Esophagus (tissue), 2 donors: ENCODE data around the gene BTLA. TPM values are rescaled to one million over a fixed set of nuclear protein-coding genes. Genes with fewer than 3 reads are reported as not detected.
"Not testable (repeated sequence)": the region's sequence is repeated elsewhere in the genome, so short reads cannot be mapped to it uniquely, and the experiment has no call there.

ENCODE experiments used
- H3K27ac ChIP-seq, 2 donors: one replicate each; pipeline ENCODE4 v1.5.1; 2013; ENCODE audit warnings: low read depth in 2 of 2, mild to moderate bottlenecking in 2 of 2, inconsistent platforms in 1 of 2, low read length in 1 of 2, moderate library complexity in 1 of 2
- H3K27me3 ChIP-seq, 2 donors: one replicate each; pipeline ENCODE4 v1.6.1; 2013; ENCODE audit warnings: low read length in 2 of 2, control low read depth in 1 of 2, mild to moderate bottlenecking in 1 of 2; ENCODE audit not compliant: insufficient read depth in 2 of 2, control insufficient read depth in 1 of 2
- H3K36me3 ChIP-seq, 2 donors: one replicate each; pipeline ENCODE4 v1.6.1; 2013; ENCODE audit warnings: low read length in 1 of 2; ENCODE audit not compliant: control insufficient read depth in 2 of 2, insufficient read depth in 2 of 2
- H3K4me1 ChIP-seq, 2 donors: one replicate each; pipeline ENCODE4 v1.6.1; 2013; ENCODE audit warnings: low read length in 1 of 2; ENCODE audit not compliant: control insufficient read depth in 2 of 2, insufficient read depth in 2 of 2
- H3K4me3 ChIP-seq, 2 donors: one replicate each; pipeline ENCODE4 v1.5.1; 2013; ENCODE audit warnings: low read length in 2 of 2, mild to moderate bottlenecking in 2 of 2, low read depth in 1 of 2, moderate library complexity in 1 of 2
- H3K9me3 ChIP-seq, 2 donors: one replicate each; pipeline ENCODE4 v1.6.1; 2013; ENCODE audit warnings: mild to moderate bottlenecking in 2 of 2, low read depth in 1 of 2, low read length in 1 of 2, moderate library complexity in 1 of 2; ENCODE audit not compliant: control insufficient read depth in 2 of 2, insufficient read depth in 1 of 2
- WGBS, 2 donors: extraction: QIAGEN DNeasy Blood & Tissue Kit; methylation state at CpG; one replicate each; pipeline ENCODE4 v1.1.7; 2013; 5-methylcytosine and 5-hydroxymethylcytosine counted together
- polyA plus RNA-seq, 2 donors: library from polyadenylated mRNA; stranded (reverse); fragments of 200-250 nt; gene quantifications; one replicate each; pipeline ENCODE4 v1.2.3, GENCODE V29; 2013
- donor health status: healthy with polysubstance abuse.
- donor health status: Bipolar disorder and iron deficiency.

Gene BTLA
- polyA plus RNA-seq, 2 donors, result 0.07 to 0.22 TPM

DNA sequence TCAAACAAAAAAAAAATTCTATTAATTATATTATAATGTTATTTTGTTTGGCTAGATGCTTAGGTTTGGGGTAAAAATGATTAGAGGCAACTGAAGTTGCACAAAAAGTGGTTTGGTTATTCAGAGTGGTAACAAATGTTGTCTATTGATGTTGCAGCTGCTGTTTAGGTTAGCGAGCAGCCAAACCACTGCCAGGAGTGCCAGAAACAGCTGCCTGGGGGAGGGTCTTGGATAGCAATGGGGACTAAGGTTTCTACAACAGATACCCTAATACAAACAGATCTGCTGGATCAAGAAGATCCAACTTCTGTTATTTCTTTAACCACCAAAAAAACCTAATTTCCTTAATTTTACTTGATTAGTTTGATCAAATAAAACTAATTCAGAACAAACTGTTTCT, 26.6 kb downstream of the BTLA start:
- no peaks in the 10 kb centered on the region for H3K36me3 ChIP-seq
- WGBS, 2 donors, result 79 to 82% methylated on average over 1 of the region's 1 CpG

DNA sequence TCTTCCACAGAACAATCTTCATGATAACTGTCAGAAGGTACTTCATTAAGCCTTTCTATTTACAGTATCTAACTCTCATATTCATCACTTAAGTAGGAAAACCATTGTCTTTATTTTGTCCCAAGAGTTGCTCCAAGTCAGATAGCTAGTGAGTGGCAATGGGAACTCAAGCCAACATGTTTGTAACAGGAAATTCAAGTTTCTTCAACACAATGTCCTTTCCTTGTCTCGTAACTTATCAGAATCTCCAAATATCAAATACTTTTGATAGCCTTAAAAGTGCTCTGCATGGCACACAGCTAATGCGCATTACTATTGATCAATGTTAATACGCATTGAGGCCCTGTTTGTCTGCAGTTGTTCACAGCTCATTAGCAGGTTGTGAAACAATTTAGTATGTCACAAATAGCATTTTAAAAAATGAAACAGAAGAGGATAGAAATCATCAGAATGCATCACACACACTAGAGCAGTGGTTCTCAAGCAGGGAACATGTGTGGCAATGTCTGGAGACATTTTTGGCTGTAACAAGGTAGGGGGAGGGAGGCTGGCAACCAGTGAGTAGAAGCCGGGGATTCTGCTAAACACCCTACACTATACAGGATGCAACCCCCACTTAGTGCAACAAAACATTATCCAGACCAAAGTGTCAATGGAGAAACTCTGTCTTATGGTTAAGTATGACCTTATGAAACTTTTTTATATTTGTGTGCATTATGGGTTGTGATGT, 27.5 kb downstream of the BTLA start:
- no peaks in the 10 kb centered on the region for H3K4me1 ChIP-seq
- no peak overlapping the region for H3K27ac ChIP-seq
- no peak overlapping the region for H3K4me3 ChIP-seq
- H3K9me3 ChIP-seq, result no peaks in the 10 kb centered on the region
- WGBS, 2 donors, result 76 to 82% methylated on average over 4 of the region's 4 CpGs
- H3K27me3 ChIP-seq, result no peaks in the 10 kb centered on the region
- no peaks in the 10 kb centered on the region for H3K36me3 ChIP-seq

More for the DNA sequence above, 26.6 kb downstream of the BTLA start:
- H3K27me3 ChIP-seq, result no peaks in the 10 kb centered on the region
- H3K9me3 ChIP-seq, result no peaks in the 10 kb centered on the region
- H3K4me3 ChIP-seq, result no peak overlapping the region
- no peak overlapping the region for H3K27ac ChIP-seq
- H3K4me1 ChIP-seq, result no peaks in the 10 kb centered on the region

DNA sequence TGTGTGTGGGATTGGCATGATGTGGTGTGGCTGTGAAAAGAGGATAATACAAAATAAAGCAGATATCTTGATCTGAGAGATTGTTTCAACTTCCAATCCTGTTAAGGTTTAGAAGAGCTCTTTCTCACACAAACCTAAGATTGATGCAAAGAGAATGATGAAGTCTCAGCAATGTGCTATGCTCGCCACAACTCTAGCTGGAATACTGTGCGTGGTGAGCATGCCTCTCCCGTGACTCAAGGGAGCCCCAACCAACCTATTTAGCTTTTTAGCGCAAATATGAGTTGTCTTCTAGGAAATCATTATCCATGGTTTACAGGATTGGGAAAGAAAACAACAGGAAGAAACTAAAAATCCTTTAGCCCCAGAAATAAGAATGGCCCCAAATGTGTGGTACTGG, 28.5 kb downstream of the BTLA start:
- H3K36me3 ChIP-seq, result no peaks in the 10 kb centered on the region
- H3K9me3 ChIP-seq, result no peaks in the 10 kb centered on the region
- H3K4me3 ChIP-seq, result no peak overlapping the region
- H3K4me1 ChIP-seq, result no peaks in the 10 kb centered on the region
- no peak overlapping the region for H3K27ac ChIP-seq
- WGBS, 2 donors, result 90 to 94% methylated on average over 4 of the region's 4 CpGs
- no peaks in the 10 kb centered on the region for H3K27me3 ChIP-seq

DNA sequence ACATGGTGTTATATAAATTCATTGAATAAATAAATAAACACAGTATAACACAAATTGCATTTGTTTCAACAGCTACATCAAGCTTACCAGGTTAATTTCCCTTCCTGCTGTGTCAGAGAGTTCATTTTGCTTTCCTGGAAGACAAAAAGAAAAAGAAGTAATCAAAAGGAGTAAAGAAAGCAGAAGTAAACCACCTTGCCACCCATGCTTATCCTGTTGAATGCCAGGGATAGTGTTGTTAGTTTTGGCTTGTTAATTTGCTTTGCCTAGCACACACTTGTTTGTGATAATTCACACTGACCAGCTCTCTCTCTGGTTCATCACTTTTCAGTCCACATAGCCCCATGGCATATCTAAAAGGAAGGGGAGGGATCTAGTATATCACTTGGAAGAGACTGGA, 29.6 kb downstream of the BTLA start:
- H3K27ac ChIP-seq, result no peak overlapping the region
- H3K36me3 ChIP-seq, result no peaks in the 10 kb centered on the region
- no peaks in the 10 kb centered on the region for H3K27me3 ChIP-seq
- H3K4me3 ChIP-seq, result no peak overlapping the region
- no peaks in the 10 kb centered on the region for H3K4me1 ChIP-seq
- H3K9me3 ChIP-seq, result no peaks in the 10 kb centered on the region

DNA sequence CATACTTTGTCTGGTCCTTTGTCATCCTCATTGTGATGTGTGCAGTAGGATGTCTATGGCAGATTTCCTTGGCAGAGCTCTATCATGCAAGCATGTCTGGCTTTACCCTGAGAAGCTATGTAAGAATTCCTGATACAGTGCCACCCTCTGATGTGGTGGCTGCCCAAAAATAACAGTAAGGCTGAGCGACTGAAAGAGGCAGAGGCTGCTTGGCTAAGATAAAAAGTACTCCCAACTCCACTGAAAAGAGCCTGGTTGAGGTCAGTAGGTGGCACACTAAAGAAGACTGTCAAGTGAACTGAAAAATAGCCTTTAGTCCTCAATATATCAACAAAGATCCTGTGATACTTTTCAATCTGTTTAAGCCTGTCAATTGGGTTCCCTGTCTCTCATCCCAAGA, 31.7 kb downstream of the BTLA start:
- Histone ChIP-seq H3K36me3 (no peaks in the 10 kb centered on the region), H3K4me3 (no peak overlapping the region), H3K9me3 (no peaks in the 10 kb centered on the region), H3K4me1 (no peaks in the 10 kb centered on the region), H3K27me3 (no peaks in the 10 kb centered on the region), H3K27ac (no peak overlapping the region)
- WGBS, 2 donors, result 41 to 67% methylated on average over 1 of the region's 1 CpG

DNA sequence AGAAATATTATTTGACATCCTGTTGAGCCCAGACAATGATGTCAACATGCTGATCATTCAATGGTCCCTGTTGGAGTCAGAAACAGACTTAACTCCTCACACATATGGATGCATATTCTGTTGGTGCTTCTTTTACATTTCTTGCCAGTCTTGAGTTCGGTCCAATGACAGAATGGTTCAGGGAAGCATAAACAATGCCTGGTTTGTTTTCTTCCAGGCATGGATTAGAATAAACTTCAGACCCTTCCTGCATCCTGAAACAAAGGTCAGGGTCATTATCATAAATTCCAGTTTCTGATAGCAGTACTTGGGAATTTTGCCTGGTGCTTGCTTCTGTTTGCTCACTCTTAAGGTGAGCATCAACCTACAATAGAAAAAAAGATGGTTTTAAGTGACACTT, 33.3 kb downstream of the BTLA start:
- WGBS, 2 donors, result 0% methylated on average over 1 of the region's 1 CpG
- H3K27ac ChIP-seq, result no peak overlapping the region
- H3K36me3 ChIP-seq, result no peaks in the 10 kb centered on the region

DNA sequence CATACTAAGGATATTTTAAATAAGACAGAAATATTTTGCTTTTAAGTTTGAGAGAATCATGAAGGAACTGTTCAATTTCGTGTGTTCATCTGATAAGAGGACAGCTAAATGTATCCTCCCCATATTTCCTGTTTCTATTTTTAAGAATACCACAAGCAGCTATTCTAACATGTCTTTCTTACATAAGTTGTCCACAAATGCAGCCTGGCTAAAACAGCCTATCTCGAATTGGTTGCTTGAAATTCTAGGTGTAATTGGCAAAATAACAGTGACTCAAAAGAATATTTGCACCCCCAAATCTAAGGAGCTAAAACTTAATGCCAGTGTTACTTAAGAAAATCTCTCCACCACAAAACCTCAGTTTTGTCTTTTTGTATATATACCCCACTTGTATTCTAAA, 35.0 kb downstream of the BTLA start:
- H3K27ac ChIP-seq, result no peak overlapping the region
- no peaks in the 10 kb centered on the region for H3K36me3 ChIP-seq
- no peaks in the 10 kb centered on the region for H3K27me3 ChIP-seq
- 39 to 47% methylated on average over 2 of the region's 2 CpGs for WGBS, 2 donors
- no peaks in the 10 kb centered on the region for H3K9me3 ChIP-seq
- no peak overlapping the region for H3K4me3 ChIP-seq
- no peaks in the 10 kb centered on the region for H3K4me1 ChIP-seq

More for the DNA sequence above, 33.3 kb downstream of the BTLA start:
- H3K4me3 ChIP-seq, result no peak overlapping the region
- H3K9me3 ChIP-seq, result no peaks in the 10 kb centered on the region
- no peaks in the 10 kb centered on the region for H3K4me1 ChIP-seq
- no peaks in the 10 kb centered on the region for H3K27me3 ChIP-seq

DNA sequence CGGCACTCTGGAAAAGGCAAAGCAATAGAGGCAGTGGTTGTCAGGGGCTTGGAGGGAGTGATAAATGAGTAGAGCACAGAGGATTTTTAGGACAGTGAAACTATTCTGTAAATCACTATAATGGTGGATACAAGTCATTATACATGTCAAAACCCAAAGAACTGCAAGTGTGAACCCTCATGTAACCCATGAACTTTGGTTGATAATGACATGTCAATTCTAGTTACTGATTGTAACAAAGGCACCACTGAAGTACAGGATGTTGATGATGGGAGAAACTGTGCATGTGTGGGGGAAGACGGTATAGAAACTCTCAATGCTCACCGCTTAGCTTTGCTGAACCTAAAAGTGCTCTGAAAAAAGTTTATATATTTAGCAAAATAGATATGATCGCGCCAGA, 36.0 kb downstream of the BTLA start:
- no peaks in the 10 kb centered on the region for H3K4me1 ChIP-seq
- 83 to 85% methylated on average over 5 of the region's 5 CpGs for WGBS, 2 donors
- no peaks in the 10 kb centered on the region for H3K27me3 ChIP-seq
- no peak overlapping the region for H3K4me3 ChIP-seq
- H3K36me3 ChIP-seq, result no peaks in the 10 kb centered on the region
- H3K27ac ChIP-seq, result no peak overlapping the region
- H3K9me3 ChIP-seq, result no peaks in the 10 kb centered on the region

DNA sequence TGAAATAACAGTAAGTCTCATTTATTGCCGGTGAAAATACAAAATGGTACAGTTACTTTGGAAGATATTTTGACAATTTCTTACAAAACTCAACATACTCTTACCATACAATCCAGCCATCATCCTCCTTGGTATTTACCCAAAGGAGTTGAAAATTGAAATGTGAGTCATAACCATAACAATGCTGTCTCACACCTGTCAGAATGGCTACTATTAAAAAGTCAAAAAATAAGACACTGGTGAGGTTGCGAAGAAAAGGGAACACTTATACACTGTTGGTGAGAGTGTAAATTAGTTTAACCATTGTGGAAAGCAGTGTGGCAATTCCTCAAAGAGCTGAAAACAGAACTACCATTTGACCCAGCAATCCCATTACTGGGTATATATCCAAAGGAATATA, 37.5 kb downstream of the BTLA start:
- WGBS, 2 donors, result 96% methylated on average over 2 of the region's 2 CpGs
- not testable (repeated sequence) for H3K27ac ChIP-seq, H3K36me3 ChIP-seq, H3K4me1 ChIP-seq, H3K27me3 ChIP-seq, H3K4me3 ChIP-seq, H3K9me3 ChIP-seq

DNA sequence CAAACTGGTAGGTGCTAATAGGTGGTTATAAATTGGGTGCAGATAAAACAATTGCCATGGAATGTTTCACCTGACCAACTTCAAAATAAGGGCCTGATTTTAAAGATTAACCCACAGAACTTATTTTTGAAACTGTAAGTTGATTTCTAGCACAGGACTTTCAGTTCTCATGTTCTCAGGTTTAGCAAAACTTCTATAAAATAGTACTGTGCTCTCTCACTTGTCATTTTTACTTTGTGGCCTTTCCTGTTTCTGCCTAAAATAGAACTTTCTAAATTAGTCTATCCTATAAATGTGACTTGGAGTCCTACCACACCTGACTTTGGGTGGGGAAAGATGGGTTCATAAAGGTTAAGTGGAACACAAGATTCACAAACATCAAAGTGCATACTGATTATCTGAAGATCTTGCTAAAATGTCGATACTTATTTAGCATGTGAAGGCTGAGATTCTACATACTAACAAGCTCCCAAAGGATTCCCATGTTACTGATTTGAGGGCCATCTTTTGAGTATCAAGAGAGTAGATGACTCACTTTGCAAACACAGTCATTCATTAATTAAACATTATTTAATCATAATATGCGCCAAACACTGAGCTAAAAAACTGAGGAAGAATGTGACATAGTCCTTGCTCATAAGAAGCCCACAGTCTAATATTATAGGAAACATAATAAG, 38.6 kb downstream of the BTLA start:
- H3K27ac ChIP-seq, result no peak overlapping the region
- no peaks in the 10 kb centered on the region for H3K27me3 ChIP-seq
- no peaks in the 10 kb centered on the region for H3K36me3 ChIP-seq
- H3K4me1 ChIP-seq, result no peaks in the 10 kb centered on the region
- WGBS, 2 donors, result 30 to 55% methylated on average over 2 of the region's 2 CpGs
- no peak overlapping the region for H3K4me3 ChIP-seq
- no peaks in the 10 kb centered on the region for H3K9me3 ChIP-seq
